Measurements from ENCODE around the gene DCDC1.

DNA sequence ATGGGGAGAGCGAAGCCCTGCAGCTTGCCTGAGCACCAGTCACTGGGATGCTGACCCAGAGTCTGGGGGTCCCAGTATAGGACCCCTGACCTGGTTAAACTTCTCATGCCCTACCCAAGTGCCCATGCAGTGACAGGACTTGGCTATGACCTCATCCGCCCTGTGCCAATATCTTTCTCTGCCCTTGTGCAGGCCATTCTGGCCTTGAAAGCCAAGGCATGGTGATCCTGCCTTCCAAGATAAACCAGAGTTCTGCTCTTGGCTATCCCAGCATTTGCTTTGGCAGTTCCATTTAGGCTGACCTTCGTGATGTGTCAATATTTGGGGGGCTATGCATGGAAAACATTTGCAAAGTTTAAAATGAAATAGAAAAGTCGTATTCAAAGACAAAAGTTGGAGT is 542.6 kb downstream of the DCDC1 start:
- TF ChIP-seq, protein P1, sequence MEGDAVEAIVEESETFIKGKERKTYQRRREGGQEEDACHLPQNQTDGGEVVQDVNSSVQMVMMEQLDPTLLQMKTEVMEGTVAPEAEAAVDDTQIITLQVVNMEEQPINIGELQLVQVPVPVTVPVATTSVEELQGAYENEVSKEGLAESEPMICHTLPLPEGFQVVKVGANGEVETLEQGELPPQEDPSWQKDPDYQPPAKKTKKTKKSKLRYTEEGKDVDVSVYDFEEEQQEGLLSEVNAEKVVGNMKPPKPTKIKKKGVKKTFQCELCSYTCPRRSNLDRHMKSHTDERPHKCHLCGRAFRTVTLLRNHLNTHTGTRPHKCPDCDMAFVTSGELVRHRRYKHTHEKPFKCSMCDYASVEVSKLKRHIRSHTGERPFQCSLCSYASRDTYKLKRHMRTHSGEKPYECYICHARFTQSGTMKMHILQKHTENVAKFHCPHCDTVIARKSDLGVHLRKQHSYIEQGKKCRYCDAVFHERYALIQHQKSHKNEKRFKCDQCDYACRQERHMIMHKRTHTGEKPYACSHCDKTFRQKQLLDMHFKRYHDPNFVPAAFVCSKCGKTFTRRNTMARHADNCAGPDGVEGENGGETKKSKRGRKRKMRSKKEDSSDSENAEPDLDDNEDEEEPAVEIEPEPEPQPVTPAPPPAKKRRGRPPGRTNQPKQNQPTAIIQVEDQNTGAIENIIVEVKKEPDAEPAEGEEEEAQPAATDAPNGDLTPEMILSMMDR (IDR thresholded peaks at IDR 0.05): no peak
- TF ChIP-seq POLR2A (IDR thresholded peaks at IDR 0.05): no peak

All from adrenal gland (tissue), 5 donors.